Vagina (tissue), 2 donors: ENCODE data around the gene CCDC88A. TPM values are rescaled to one million over a fixed set of nuclear protein-coding genes. Genes with fewer than 3 reads are reported as not detected.
"Not testable (repeated sequence)": the region's sequence is repeated elsewhere in the genome, so short reads cannot be mapped to it uniquely, and the experiment has no call there.

Source experiments
- DNase-seq, 2 donors: peaks; one replicate each; pipeline ENCODE4 v3.0.0-alpha.2; 2017; ENCODE audit errors: extremely low spot score in 2 of 2
- H3K27ac ChIP-seq: fragments of 200-600 bp; sonication (generic); one replicate; pipeline ENCODE4 v1.5.1; 2019
- H3K27me3 ChIP-seq: fragments of 200-600 bp; sonication (generic); one replicate; pipeline ENCODE4 v1.5.1; 2019
- H3K36me3 ChIP-seq, 2 donors: fragments of 200-600 bp; sonication (generic); one replicate each; pipeline ENCODE4 v1.5.1; 2017 to 2019
- H3K4me1 ChIP-seq: fragments of 200-600 bp; sonication (generic); one replicate; pipeline ENCODE4 v1.5.1; 2019
- H3K4me3 ChIP-seq, 2 donors: fragments of 200-600 bp; sonication (generic); 1 replicate in 1 of 2; 2 replicates in 1 of 2; pipeline ENCODE4 v1.5.1; 2016 to 2019
- H3K9me3 ChIP-seq: fragments of 200-600 bp; sonication (generic); one replicate; pipeline ENCODE4 v1.5.1; 2019
- CTCF ChIP-seq, 3 experiments: fragments of 450-650 bp in 2 of 3; fragments of 200-600 bp in 1 of 3; sonication (generic) in 1 of 3; IDR thresholded peaks; one replicate each; pipeline ENCODE4 v1.5.1; 2017 to 2019; ENCODE audit warnings: antibody characterized with exemption in 3 of 3, mild to moderate bottlenecking in 2 of 3, moderate library complexity in 2 of 3
- POLR2A ChIP-seq, 2 donors: fragments of 450-650 bp; IDR thresholded peaks; one replicate each; pipeline ENCODE4 v1.6.1; 2017; ENCODE audit warnings: antibody characterized with exemption in 2 of 2, mild to moderate bottlenecking in 2 of 2, moderate library complexity in 2 of 2
- POLR2AphosphoS5 ChIP-seq, 2 donors: sonication (generic); formaldehyde crosslinking; IDR thresholded peaks; one replicate each; pipeline ENCODE4 v1.9.0; 2017; ENCODE audit warnings: antibody characterized with exemption in 2 of 2, mild to moderate bottlenecking in 2 of 2, low read depth in 1 of 2; ENCODE audit not compliant: insufficient read depth in 1 of 2
- intact Hi-C: fragments of 100-400 bp; cut with DNase I; formaldehyde crosslinking; loops from one replicate; pipeline ENCODE4 v1.15.1; 2023
- total RNA-seq: library from RNA; depleted of rRNA; stranded (reverse); fragments of >200 nt; gene quantifications from one replicate; pipeline ENCODE4 v1.2.3, GENCODE V29; 2016

The CCDC88A gene
- total RNA-seq, 1 donor from 2014 or later = 34.9 TPM

- Histone ChIP-seq H3K27ac (no peak overlapping the region), H3K4me1 (no peaks in the 10 kb centered on the region), H3K36me3 (no peaks in the 10 kb centered on the region), H3K9me3 (no peaks in the 10 kb centered on the region), H3K27me3 (no peaks in the 10 kb centered on the region), H3K4me3 (no peak overlapping the region)
- TF ChIP-seq CTCF (IDR thresholded peaks at IDR 0.05) = no peak
- TF ChIP-seq POLR2A (IDR thresholded peaks at IDR 0.05) = no peak
- TF ChIP-seq POLR2AphosphoS5 (IDR thresholded peaks at IDR 0.05; ENCODE audit: insufficient read depth in 1 of 2, low read depth in 1 of 2) = no peak
- intact Hi-C loops = no loop called here
- DNase-seq = no peak
Measured at GRCh38 chr2:55459279-55459678, 39.6 kb upstream of the CCDC88A start.

GRCh38 chr2:55454121-55454520 lies 34.5 kb upstream of the CCDC88A start:
- H3K4me1 ChIP-seq = no peaks in the 10 kb centered on the region
- no peak for DNase-seq
- H3K9me3 ChIP-seq = no peaks in the 10 kb centered on the region
- no peak for TF ChIP-seq POLR2A (IDR thresholded peaks at IDR 0.05)
- TF ChIP-seq CTCF (IDR thresholded peaks at IDR 0.05) = no peak
- TF ChIP-seq POLR2AphosphoS5 (IDR thresholded peaks at IDR 0.05; ENCODE audit: insufficient read depth in 1 of 2, low read depth in 1 of 2) = no peak
- H3K36me3 ChIP-seq = no peaks in the 10 kb centered on the region
- no peak overlapping the region for H3K27ac ChIP-seq
- no peaks in the 10 kb centered on the region for H3K27me3 ChIP-seq
- no peak overlapping the region for H3K4me3 ChIP-seq
- intact Hi-C loops = no loop called here

- H3K4me3 ChIP-seq = no peak overlapping the region
- H3K9me3 ChIP-seq = no peaks in the 10 kb centered on the region
- H3K4me1 ChIP-seq = no peaks in the 10 kb centered on the region
- TF ChIP-seq POLR2AphosphoS5 (IDR thresholded peaks at IDR 0.05; ENCODE audit: insufficient read depth in 1 of 2, low read depth in 1 of 2) (no peak), CTCF (IDR thresholded peaks at IDR 0.05) (no peak), POLR2A (IDR thresholded peaks at IDR 0.05) (no peak)
- no peak for DNase-seq
- intact Hi-C loops = no loop called here
- no peaks in the 10 kb centered on the region for H3K36me3 ChIP-seq
- H3K27ac ChIP-seq = no peak overlapping the region
- H3K27me3 ChIP-seq = no peaks in the 10 kb centered on the region
Measured at GRCh38 chr2:55452879-55453278, 33.2 kb upstream of the CCDC88A start.

GRCh38 chr2:55451699-55452098 lies 32.0 kb upstream of the CCDC88A start:
- no peaks in the 10 kb centered on the region for H3K36me3 ChIP-seq
- no peak for DNase-seq
- no peaks in the 10 kb centered on the region for H3K27me3 ChIP-seq
- H3K4me3 ChIP-seq = no peak overlapping the region
- intact Hi-C loops = no loop called here
- H3K4me1 ChIP-seq = no peaks in the 10 kb centered on the region
- H3K9me3 ChIP-seq = no peaks in the 10 kb centered on the region
- H3K27ac ChIP-seq = no peak overlapping the region
- TF ChIP-seq POLR2AphosphoS5 (IDR thresholded peaks at IDR 0.05; ENCODE audit: insufficient read depth in 1 of 2, low read depth in 1 of 2) (no peak), CTCF (IDR thresholded peaks at IDR 0.05) (no peak), POLR2A (IDR thresholded peaks at IDR 0.05) (no peak)

- H3K36me3 ChIP-seq, H3K27me3 ChIP-seq, H3K9me3 ChIP-seq, H3K4me1 ChIP-seq, intact Hi-C loops, H3K4me3 ChIP-seq, H3K27ac ChIP-seq, DNase-seq: not testable (repeated sequence)
Measured at GRCh38 chr2:55450014-55450413, 30.4 kb upstream of the CCDC88A start.

- intact Hi-C loops, H3K4me3 ChIP-seq, H3K4me1 ChIP-seq, H3K9me3 ChIP-seq, H3K36me3 ChIP-seq, H3K27me3 ChIP-seq, DNase-seq, H3K27ac ChIP-seq: not testable (repeated sequence)
Measured at GRCh38 chr2:55442045-55442760, 22.5 kb upstream of the CCDC88A start.
